Mesothelial cell of epicardium (in vitro differentiated cells): ENCODE data around the gene SLC17A8. TPM values are rescaled to one million over a fixed set of nuclear protein-coding genes. Genes with fewer than 3 reads are reported as not detected.

ENCODE experiments used
- DNase-seq, 2 experiments: peaks; one replicate each; pipeline ENCODE4 v3.0.0; 2021; ENCODE audit warnings: low spot score in 2 of 2; ENCODE audit not compliant: unreplicated experiment in 2 of 2
- H3K27ac Mint-ChIP-seq: 2 replicates; pipeline ENCODE4 v1.8.0; 2021; ENCODE audit warnings: mixed read lengths
- H3K27me3 Mint-ChIP-seq: 2 replicates; pipeline ENCODE4 v1.8.0; 2021; ENCODE audit warnings: low read depth, mixed read lengths
- H3K36me3 Mint-ChIP-seq: 2 replicates; pipeline ENCODE4 v1.8.0; 2021; ENCODE audit warnings: mixed read lengths
- H3K4me1 Mint-ChIP-seq: 2 replicates; pipeline ENCODE4 v1.8.0; 2021; ENCODE audit warnings: mixed read lengths
- H3K4me3 Mint-ChIP-seq: 2 replicates; pipeline ENCODE4 v1.8.0; 2021; ENCODE audit warnings: mild to moderate bottlenecking, moderate library complexity, mixed read lengths
- H3K9me3 Mint-ChIP-seq: 2 replicates; pipeline ENCODE4 v1.8.0; 2021; ENCODE audit warnings: mixed read lengths
- total RNA-seq: library from RNA; stranded (reverse); gene quantifications from 3 replicates; pipeline ENCODE4 v1.2.1, GENCODE V29; 2021
- TF ChIP-seq, protein P1 (sequence below): fragments of 200-600 bp; sonication (generic); IDR thresholded peaks from one replicate; pipeline ENCODE4 v1.5.0; 2021; ENCODE audit warnings: antibody characterized with exemption; ENCODE audit not compliant: unreplicated experiment

SLC17A8 gene
- total RNA-seq, 1 donor from 2014 or later = 0.40 TPM

- TF ChIP-seq, protein P1, sequence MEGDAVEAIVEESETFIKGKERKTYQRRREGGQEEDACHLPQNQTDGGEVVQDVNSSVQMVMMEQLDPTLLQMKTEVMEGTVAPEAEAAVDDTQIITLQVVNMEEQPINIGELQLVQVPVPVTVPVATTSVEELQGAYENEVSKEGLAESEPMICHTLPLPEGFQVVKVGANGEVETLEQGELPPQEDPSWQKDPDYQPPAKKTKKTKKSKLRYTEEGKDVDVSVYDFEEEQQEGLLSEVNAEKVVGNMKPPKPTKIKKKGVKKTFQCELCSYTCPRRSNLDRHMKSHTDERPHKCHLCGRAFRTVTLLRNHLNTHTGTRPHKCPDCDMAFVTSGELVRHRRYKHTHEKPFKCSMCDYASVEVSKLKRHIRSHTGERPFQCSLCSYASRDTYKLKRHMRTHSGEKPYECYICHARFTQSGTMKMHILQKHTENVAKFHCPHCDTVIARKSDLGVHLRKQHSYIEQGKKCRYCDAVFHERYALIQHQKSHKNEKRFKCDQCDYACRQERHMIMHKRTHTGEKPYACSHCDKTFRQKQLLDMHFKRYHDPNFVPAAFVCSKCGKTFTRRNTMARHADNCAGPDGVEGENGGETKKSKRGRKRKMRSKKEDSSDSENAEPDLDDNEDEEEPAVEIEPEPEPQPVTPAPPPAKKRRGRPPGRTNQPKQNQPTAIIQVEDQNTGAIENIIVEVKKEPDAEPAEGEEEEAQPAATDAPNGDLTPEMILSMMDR = no peak
- peaks cover 13% of the 10 kb centered on the region for H3K4me1 Mint-ChIP-seq
- peak overlapping the region; percentile 51 for H3K27ac Mint-ChIP-seq
- no peaks in the 10 kb centered on the region for H3K9me3 Mint-ChIP-seq
- H3K4me3 Mint-ChIP-seq = no peak overlapping the region
- DNase-seq = no peak
- no peaks in the 10 kb centered on the region for H3K36me3 Mint-ChIP-seq
- H3K27me3 Mint-ChIP-seq = no peaks in the 10 kb centered on the region
Observed at GRCh38 chr12:100383586-100384558, 27.0 kb downstream of the SLC17A8 start.

GRCh38 chr12:100384559-100384935 is 27.7 kb downstream of the SLC17A8 start:
- Mint-ChIP-seq H3K4me3 (no peak overlapping the region), H3K27ac (no peak overlapping the region), H3K9me3 (no peaks in the 10 kb centered on the region), H3K4me1 (peaks cover 13% of the 10 kb centered on the region), H3K36me3 (no peaks in the 10 kb centered on the region), H3K27me3 (no peaks in the 10 kb centered on the region)
- no peak for DNase-seq
- TF ChIP-seq, protein P1 = no peak

GRCh38 chr12:100388382-100388781 is 31.5 kb downstream of the SLC17A8 start:
- H3K9me3 Mint-ChIP-seq = no peaks in the 10 kb centered on the region
- peaks cover 1% of the 10 kb centered on the region for H3K4me1 Mint-ChIP-seq
- TF ChIP-seq, protein P1 = no peak
- no peaks in the 10 kb centered on the region for H3K27me3 Mint-ChIP-seq
- H3K27ac Mint-ChIP-seq = no peak overlapping the region
- no peak overlapping the region for H3K4me3 Mint-ChIP-seq
- no peak for DNase-seq
- no peaks in the 10 kb centered on the region for H3K36me3 Mint-ChIP-seq

DNA sequence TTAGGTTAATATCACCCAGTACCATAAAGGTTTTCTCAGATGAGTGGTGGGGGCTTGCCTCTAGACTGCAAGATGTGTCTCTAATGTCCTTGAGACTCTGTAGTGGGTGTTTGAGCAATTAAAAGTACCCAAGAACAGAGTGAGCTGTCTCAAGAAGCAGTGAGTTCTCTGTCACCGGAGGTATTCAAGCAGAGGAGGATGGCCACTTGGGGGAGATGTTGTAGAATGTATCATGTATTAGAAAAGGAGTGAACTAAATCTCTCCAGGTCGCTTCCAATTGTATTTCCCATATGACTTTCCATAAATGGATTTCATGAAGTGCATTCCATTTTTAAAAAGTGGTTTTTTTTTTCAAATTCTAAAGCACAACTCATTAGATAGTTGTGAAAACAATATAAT is 35.0 kb downstream of the SLC17A8 start:
- Mint-ChIP-seq H3K4me3 (no peak overlapping the region), H3K27me3 (no peaks in the 10 kb centered on the region), H3K27ac (no peak overlapping the region), H3K36me3 (no peaks in the 10 kb centered on the region), H3K9me3 (no peaks in the 10 kb centered on the region), H3K4me1 (no peaks in the 10 kb centered on the region)
- TF ChIP-seq, protein P1 = no peak
- no peak for DNase-seq

GRCh38 chr12:100393200-100393599 is 36.3 kb downstream of the SLC17A8 start:
- TF ChIP-seq, protein P1 = no peak
- Mint-ChIP-seq H3K4me1 (no peaks in the 10 kb centered on the region), H3K27me3 (no peaks in the 10 kb centered on the region), H3K4me3 (no peak overlapping the region), H3K9me3 (no peaks in the 10 kb centered on the region), H3K36me3 (no peaks in the 10 kb centered on the region), H3K27ac (no peak overlapping the region)
- DNase-seq = no peak
